Hepatocyte (in vitro differentiated cells): Measurements from ENCODE around the gene DAB2IP.

Source experiments
- EZH2 ChIP-seq: fragments of 200-600 bp; sonication (generic); IDR thresholded peaks from 2 replicates; pipeline ENCODE4 v1.6.1; 2016; ENCODE audit warnings: antibody characterized with exemption, mild to moderate bottlenecking, borderline replicate concordance
- TF ChIP-seq, protein P1 (sequence below): fragments of 200-600 bp; sonication (generic); IDR thresholded peaks from 2 replicates; pipeline ENCODE4 v1.5.1; 2016; ENCODE audit warnings: antibody characterized with exemption, mild to moderate bottlenecking; ENCODE audit not compliant: poor library complexity

DNA sequence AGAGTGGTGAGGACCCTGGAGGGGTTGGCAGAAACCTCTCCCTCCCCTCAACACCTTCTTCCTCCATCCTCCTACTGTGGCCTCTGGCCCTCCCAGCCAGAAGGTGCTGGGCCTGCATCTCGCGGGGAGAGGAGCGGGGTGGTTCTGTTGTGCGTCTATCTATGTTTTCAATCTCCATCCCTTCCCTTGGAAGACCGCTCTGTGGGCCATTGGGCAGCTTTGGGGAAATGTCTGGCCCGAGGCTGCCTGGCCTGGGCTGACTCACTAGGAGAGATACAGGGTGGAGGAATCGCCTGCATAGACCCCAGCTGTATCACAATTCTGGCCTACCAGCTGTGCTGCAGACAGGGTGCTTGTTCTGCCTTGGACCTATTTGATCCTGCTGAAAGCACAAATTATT is 48.4 kb upstream of the DAB2IP start:
- TF ChIP-seq, protein P1, sequence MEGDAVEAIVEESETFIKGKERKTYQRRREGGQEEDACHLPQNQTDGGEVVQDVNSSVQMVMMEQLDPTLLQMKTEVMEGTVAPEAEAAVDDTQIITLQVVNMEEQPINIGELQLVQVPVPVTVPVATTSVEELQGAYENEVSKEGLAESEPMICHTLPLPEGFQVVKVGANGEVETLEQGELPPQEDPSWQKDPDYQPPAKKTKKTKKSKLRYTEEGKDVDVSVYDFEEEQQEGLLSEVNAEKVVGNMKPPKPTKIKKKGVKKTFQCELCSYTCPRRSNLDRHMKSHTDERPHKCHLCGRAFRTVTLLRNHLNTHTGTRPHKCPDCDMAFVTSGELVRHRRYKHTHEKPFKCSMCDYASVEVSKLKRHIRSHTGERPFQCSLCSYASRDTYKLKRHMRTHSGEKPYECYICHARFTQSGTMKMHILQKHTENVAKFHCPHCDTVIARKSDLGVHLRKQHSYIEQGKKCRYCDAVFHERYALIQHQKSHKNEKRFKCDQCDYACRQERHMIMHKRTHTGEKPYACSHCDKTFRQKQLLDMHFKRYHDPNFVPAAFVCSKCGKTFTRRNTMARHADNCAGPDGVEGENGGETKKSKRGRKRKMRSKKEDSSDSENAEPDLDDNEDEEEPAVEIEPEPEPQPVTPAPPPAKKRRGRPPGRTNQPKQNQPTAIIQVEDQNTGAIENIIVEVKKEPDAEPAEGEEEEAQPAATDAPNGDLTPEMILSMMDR, result no peak
- no peak for TF ChIP-seq EZH2
